H7 (cell line): ENCODE data around the gene LHB. TPM values are rescaled to one million over a fixed set of nuclear protein-coding genes. Genes with fewer than 3 reads are reported as not detected.
A peak's percentile ranks its signal among the peaks of the same experiment; 100 is the strongest.
"Not testable (repeated sequence)": the region's sequence is repeated elsewhere in the genome, so short reads cannot be mapped to it uniquely, and the experiment has no call there.

Experiments
- DNase-seq: peaks from one replicate; pipeline ENCODE4 v3.0.0; 2012
- H3K27me3 ChIP-seq: 2 replicates; pipeline ENCODE4 v1.6.0; 2011; ENCODE audit warnings: mild to moderate bottlenecking, low read length; ENCODE audit not compliant: control insufficient read depth, insufficient read depth
- H3K36me3 ChIP-seq: replicated peaks from 2 replicates; pipeline ENCODE4 v1.5.1; 2011; ENCODE audit warnings: low read length; ENCODE audit not compliant: control insufficient read depth, insufficient read depth
- H3K4me3 ChIP-seq: 2 replicates; pipeline ENCODE4 v1.5.1; 2011; ENCODE audit warnings: low read depth, mild to moderate bottlenecking, control low read depth, low read length, moderate library complexity; ENCODE audit not compliant: insufficient read depth
- total RNA-seq: library from RNA; depleted of rRNA; stranded (reverse); fragments of >200 nt; shearing (Covaris generic); gene quantifications from 2 replicates; pipeline ENCODE4 v1.2.3, GENCODE V29; 2014

Gene LHB
- total RNA-seq, 1 experiment from 2014 or later = not detected

DNA sequence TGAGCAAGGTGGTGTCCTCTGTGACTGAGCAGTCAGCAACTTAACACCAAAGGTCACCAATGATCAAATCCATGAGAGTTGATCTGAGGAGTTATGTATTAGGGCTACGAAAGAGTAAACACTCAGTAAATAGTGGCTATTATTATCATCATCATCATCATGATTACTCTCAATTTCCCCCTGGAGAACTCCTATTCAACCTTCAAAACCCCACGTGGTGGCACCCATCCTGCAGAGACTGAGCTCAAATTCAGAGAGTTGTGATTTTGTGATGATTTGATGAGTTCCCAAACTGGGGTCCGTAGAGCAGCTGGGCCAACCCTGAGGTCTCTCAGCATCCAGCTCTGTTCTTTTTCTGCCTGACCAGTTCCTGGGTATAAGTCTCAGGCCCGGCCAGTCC is 32.9 kb upstream of the LHB start:
- H3K36me3 ChIP-seq, H3K4me3 ChIP-seq, H3K27me3 ChIP-seq, DNase-seq: not testable (repeated sequence)

DNA sequence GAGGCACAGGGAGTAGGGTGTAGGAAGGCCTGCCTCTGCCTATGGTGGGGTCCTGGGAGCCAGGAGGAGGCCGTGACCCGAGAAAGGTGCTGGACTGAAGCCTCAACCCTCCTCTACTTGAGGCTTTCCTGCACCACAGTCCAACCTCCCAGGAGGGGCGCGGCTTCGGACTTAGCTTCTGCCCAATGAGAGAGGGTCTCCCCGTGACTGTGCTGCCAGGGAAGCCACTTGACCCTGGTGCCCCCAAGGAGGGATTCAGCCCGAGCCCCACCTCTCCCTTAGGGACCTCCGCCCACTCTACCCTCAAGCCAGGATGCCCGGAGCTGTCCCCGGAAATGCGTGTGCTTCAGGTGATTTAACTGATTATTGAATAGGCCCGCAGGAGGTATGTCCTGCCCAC is 32.1 kb upstream of the LHB start, which contains the start of gene CGB8:
Gene CGB8, minus strand, starts transcription at position 101 of the 400 bp plus-strand sequence. CDS start 372 bp downstream, outside the sequence.
- H3K36me3 ChIP-seq, H3K27me3 ChIP-seq, H3K4me3 ChIP-seq, DNase-seq: not testable (repeated sequence)

DNA sequence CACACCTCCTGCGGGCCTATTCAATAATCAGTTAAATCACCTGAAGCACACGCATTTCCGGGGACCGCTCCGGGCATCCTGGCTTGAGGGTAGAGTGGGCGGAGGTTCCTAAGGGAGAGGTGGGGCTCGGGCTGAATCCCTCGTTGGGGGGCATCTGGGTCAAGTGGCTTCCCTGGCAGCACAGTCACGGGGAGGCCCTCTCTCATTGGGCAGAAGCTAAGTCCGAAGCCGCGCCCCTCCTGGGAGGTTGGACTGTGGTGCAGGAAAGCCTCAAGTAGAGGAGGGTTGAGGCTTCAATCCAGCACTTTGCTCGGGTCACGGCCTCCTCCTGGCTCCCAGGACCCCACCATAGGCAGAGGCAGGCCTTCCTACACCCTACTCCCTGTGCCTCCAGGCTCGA is 26.7 kb upstream of the LHB start, which contains the start of gene CGB5:
Gene CGB5, plus strand, starts transcription at position 301 of the 400 bp plus-strand sequence. CDS start 362 bp downstream, outside the sequence.
- H3K4me3 ChIP-seq, DNase-seq, H3K27me3 ChIP-seq, H3K36me3 ChIP-seq: not testable (repeated sequence)

DNA sequence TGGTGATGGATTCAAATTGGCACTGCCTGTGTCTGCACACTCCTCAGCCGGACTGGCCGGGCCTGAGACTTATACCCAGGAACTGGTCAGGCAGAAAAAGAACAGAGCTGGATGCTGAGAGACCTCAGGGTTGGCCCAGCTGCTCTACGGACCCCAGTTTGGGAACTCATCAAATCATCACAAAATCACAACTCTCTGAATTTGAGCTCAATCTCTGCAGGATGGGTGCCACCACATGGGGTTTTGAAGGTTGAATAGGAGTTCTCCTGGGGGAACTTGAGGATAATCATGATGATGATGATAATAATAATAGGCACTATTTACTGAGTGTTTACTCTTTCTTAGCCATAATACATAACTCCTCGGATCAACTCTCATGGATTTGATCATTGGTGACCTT is 25.8 kb upstream of the LHB start:
- not testable (repeated sequence) for H3K36me3 ChIP-seq, H3K27me3 ChIP-seq, DNase-seq

DNA sequence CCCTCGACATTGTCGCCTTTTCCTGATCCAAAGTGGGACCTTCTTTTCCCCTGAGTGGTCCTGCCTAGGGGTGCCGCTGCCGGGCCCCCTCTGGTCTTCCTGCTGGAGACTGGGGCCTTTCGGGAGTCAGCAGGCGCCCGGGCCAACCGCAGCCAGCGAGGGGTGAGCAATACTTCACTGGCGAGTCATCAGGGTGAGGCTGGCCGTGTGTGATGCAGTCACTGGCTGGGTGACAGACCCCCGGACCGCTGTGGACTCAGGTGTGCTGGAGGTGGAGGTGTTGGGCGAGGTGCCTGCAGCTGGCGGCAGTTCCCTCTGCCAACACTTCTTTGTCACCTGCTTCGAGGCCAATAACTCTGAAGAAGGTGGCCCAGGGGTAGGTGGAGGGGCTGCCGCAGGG is 25.3 kb upstream of the LHB start:
- no peak for DNase-seq

More for the DNA sequence above, 25.8 kb upstream of the LHB start:
- not testable (repeated sequence) for H3K4me3 ChIP-seq

DNA sequence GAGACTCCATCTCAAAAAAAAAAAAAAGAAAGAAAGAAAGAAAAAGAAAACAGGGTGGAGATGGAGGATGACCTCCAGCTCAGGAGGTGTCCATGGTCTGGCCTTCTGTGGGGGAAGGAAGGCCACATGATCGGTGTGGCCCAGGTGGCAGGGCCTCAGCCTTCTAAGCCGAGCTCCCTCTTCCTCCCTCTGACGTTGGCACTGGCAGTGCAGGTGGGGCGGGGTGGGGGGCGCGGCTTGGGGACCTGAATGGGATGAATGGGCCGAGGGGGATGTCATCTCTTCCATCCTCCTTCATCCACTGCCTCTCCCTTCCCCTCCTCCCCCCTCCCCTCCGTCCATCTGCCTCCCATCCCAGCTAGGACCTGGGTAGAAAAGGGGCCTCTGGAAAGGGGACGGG is 22.8 kb upstream of the LHB start:
- not testable (repeated sequence) for H3K36me3 ChIP-seq, H3K4me3 ChIP-seq, DNase-seq, H3K27me3 ChIP-seq

More for the DNA sequence above, 25.3 kb upstream of the LHB start:
- H3K27me3 ChIP-seq = no peaks in the 10 kb centered on the region
- H3K4me3 ChIP-seq = no peak overlapping the region
- no peaks in the 10 kb centered on the region for H3K36me3 ChIP-seq

DNA sequence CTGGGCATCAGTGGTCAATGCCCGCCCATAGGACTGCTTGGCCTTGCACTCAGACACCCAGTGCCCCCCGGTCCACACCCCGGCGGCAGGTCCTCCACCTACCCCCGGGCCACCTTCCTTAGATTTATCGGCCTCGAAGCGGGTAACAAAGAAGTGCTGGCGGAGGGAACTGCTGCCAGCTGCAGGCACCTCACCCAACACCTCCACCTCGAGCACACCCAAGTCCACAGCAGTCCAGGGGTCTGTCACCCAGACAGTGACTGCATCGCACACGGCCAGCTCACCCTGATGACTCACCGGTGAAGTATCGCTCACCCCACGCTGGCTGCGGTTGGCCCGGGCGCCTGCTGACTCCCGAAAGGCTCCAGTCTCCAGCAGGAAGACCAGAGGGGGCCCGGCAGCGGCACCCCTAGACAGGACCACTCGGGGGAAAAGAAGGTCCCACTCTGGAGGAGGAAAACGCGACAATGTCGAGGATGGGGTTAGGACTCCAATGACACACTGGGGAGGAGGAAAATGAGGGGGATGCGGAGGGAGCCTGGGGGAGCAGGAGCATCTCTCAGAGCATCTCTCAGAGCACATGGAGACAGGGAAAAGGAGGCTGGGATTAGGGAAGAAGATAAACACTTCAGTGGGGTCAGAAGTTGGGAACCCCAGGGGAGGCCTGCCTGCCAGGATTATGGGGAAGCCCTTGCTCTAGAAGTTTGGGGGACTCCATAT is 21.8 kb upstream of the LHB start:
- H3K36me3 ChIP-seq, H3K27me3 ChIP-seq, H3K4me3 ChIP-seq, DNase-seq: not testable (repeated sequence)

DNA sequence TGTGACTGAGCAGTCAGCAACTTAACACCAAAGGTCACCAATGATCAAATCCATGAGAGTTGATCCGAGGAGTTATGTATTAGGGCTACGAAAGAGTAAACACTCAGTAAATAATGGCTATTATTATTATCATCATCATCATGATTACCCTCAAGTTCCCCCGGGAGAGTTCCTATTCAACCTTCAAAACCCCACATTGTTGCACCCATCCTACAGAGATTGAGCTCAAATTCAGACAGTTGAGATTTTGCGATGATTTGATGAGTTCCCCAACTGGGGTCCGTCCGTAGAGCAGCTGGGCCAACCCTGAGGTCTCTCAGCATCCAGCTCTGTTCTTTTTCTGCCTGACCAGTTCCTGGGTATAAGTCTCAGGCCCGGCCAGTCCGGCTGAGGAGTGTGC is 21.2 kb upstream of the LHB start:
- not testable (repeated sequence) for H3K36me3 ChIP-seq, DNase-seq, H3K27me3 ChIP-seq, H3K4me3 ChIP-seq

DNA sequence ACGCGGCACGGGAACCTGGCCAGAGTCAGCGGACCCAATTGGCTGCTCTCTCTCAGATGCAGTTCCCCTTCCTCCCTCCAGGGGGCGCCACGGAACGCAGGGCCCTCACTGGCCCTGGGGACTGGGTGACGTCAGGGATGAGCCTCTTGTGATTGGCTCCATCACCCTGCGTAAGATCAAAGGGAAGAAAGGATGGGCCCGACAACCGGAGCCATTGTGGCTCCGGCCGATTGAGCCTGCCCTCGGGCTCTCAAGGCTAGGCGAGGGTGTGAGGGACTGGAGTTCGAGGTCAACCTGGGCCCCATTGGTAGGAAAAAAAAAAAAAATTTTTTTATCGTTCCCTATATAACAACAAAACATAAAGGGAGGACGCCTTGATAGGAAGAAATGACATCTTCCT is 19.9 kb upstream of the LHB start, which contains the start of gene CGB1:
Gene CGB1, minus strand, starts transcription at position 81 of the 400 bp plus-strand sequence. CDS start 184 bp downstream, outside the sequence.
- H3K4me3 ChIP-seq, H3K27me3 ChIP-seq, H3K36me3 ChIP-seq: not testable (repeated sequence)
- peak; percentile 92 for DNase-seq

DNA sequence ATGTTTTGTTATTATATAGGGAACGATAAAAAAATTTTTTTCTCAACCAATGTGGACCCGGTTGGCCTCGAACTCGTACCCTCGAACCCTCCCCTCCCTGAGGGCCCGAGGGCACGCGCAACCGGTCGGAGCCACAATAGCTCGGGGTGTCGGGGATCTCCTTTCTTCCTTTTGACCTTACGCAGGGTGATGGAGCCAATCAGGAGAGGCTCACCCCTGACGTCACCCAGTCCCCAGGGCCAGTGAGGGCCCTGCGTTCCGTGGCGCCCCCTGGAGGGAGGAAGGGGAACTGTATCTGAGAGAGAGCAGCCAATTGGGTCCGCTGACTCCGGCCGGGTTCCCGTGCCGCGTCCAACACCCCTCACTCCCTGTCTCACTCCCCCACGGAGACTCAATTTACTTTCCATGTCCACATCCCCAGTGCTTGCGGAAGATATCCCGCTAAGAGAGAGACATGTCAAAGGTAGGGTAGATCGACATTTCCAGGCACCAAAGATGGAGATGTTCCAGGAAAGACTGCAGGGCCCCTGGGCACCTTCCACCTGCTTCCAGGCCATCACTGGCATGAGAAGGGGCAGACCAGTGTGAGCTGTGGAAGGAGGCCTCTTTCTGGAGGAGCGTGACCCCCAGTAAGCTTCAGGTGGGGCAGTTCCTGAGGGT is 14.9 kb upstream of the LHB start, which contains the start of gene CGB2:
Gene CGB2, plus strand, starts transcription at position 249 of the 660 bp plus-strand sequence. Its CDS starts 206 bp downstream, at position 455.
- H3K27me3 ChIP-seq, H3K36me3 ChIP-seq, H3K4me3 ChIP-seq: not testable (repeated sequence)
- peak; percentile 96 for DNase-seq

DNA sequence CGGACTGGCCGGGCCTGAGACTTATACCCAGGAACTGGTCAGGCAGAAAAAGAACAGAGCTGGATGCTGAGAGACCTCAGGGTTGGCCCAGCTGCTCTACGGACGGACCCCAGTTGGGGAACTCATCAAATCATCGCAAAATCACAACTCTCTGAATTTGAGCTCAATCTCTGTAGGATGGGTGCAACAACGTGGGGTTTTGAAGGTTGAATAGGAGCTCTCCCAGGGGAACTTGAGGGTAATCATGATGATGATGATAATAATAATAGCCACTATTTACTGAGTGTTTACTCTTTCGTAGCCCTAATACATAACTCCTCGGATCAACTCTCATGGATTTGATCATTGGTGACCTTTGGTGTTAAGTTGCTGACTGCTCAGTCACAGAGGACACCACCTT is 13.4 kb upstream of the LHB start:
- not testable (repeated sequence) for DNase-seq, H3K27me3 ChIP-seq, H3K36me3 ChIP-seq

DNA sequence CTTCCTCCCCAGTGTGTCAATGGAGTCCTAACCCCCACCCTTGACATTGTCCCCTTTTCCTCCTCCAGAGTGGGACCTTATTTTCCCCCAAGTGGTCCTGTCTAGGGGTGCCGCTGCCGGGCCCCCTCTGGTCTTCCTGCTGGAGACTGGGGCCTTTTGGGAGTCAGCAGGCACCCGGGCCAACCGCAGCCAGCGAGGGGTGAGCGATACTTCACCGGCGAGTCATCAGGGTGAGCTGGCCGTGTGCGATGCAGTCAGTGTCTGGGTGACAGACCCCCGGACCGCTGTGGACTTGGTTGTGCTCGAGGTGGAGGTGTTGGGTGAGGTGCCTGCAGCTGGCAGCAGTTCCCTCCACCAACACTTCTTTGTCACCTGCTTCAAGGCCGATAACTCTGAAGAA is 12.9 kb upstream of the LHB start:
- H3K4me3 ChIP-seq, H3K36me3 ChIP-seq, H3K27me3 ChIP-seq, DNase-seq: not testable (repeated sequence)

More for the DNA sequence above, 13.4 kb upstream of the LHB start:
- H3K4me3 ChIP-seq = not testable (repeated sequence)

DNA sequence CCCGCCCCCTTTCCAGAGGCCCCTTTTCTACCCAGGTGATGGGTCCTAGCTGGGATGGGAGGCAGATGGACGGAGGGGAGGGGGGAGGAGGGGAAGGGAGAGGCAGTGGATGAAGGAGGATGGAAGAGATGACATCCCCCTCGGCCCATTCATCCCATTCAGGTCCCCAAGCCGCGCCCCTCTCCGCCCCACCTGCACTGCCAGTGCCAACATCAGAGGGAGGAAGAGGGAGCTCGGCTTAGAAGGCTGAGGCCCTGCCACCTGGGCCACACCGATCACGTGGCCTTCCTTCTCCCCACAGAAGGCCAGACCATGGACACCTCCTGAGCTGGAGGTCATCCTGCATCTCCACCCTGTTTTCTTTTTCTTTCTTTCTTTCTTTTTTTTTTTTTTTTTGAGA is 11.8 kb upstream of the LHB start:
- DNase-seq, H3K36me3 ChIP-seq, H3K4me3 ChIP-seq, H3K27me3 ChIP-seq: not testable (repeated sequence)

DNA sequence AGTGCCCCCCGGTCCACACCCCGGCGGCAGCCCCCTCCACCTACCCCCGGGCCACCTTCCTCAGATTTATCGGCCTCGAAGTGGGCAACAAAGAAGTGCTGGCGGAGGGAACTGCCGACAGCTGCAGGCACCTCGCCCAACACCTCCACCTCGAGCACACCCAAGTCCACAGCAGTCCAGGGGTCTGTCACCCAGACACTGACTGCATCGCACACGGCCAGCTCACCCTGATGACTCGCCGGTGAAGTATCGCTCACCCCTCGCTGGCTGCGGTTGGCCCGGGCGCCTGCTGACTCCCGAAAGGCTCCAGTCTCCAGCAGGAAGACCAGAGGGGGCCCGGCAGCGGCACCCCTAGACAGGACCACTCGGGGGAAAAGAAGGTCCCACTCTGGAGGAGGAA is 8.7 kb upstream of the LHB start:
- H3K4me3 ChIP-seq, H3K36me3 ChIP-seq, DNase-seq, H3K27me3 ChIP-seq: not testable (repeated sequence)

DNA sequence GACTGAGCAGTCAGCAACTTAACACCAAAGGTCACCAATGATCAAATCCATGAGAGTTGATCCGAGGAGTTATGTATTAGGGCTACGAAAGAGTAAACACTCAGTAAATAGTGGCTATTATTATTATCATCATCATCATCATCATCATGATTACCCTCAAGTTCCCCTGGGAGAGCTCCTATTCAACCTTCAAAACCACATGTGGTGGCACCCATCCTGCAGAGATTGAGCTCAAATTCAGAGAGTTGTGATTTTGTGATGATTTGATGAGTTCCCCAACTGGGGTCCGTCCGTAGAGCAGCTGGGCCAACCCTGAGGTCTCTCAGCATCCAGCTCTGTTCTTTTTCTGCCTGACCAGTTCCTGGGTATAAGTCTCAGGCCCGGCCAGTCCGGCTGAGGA is 8.2 kb upstream of the LHB start:
- peaks cover 11% of the 10 kb centered on the region for H3K27me3 ChIP-seq
- DNase-seq, H3K36me3 ChIP-seq, H3K4me3 ChIP-seq: not testable (repeated sequence)
